NCI-H2196 (cell line): ENCODE data around the gene PTPN4.
"Not testable (repeated sequence)": the region's sequence is repeated elsewhere in the genome, so short reads cannot be mapped to it uniquely, and the experiment has no call there.

Experiments used
- DNase-seq: peaks from one replicate; lab custom pipeline; 2025; ENCODE audit not compliant: unreplicated experiment; lab: John Stamatoyannopoulos, UW

Gene PTPN4

GRCh38 chr2:120012771-120013596 lies 253.3 kb downstream of the PTPN4 start, which contains the start of gene EPB41L5:
Gene EPB41L5, plus strand, starts transcription at chr2:120013077. Its CDS starts 6,008 bp downstream, at chr2:120019085.
- peak; percentile 95 for DNase-seq

GRCh38 chr2:120013597-120014223 lies 254.0 kb downstream of the PTPN4 start:
- peak; percentile 32 for DNase-seq

- peak; percentile 19 for DNase-seq
These were observed 254.7 kb downstream of the PTPN4 start for GRCh38 chr2:120014226-120014980.

- no peak for DNase-seq
These were observed 257.1 kb downstream of the PTPN4 start for GRCh38 chr2:120016800-120017199.

- no peak for DNase-seq
These were observed 257.5 kb downstream of the PTPN4 start for GRCh38 chr2:120017201-120017600.

GRCh38 chr2:120018549-120018948 lies 258.8 kb downstream of the PTPN4 start:
- no peak for DNase-seq

- DNase-seq: no peak
These were observed 260.8 kb downstream of the PTPN4 start for GRCh38 chr2:120020554-120020953.

GRCh38 chr2:120022505-120022904 lies 262.8 kb downstream of the PTPN4 start:
- not testable (repeated sequence) for DNase-seq

- no peak for DNase-seq
These were observed 267.2 kb downstream of the PTPN4 start for GRCh38 chr2:120026890-120027289.

GRCh38 chr2:120028795-120029194 lies 269.1 kb downstream of the PTPN4 start:
- no peak for DNase-seq

GRCh38 chr2:120029672-120030640 lies 270.2 kb downstream of the PTPN4 start:
- no peak for DNase-seq

- DNase-seq: no peak
These were observed 272.6 kb downstream of the PTPN4 start for GRCh38 chr2:120032297-120032696.
